GM18520 (cell line): ENCODE results near the gene ZNF394.

Source experiments
- ATAC-seq: cut with Tn5 transposase; IDR thresholded peaks from one replicate; pipeline ENCODE4 v1.9.1; 2021; ENCODE audit not compliant: unreplicated experiment

Gene ZNF394

GRCh38 chr7:99497766-99498545 is 2.1 kb downstream of the ZNF394 start:
- ATAC-seq, result no peak

- no peak for ATAC-seq
Measured at GRCh38 chr7:99493823-99494222, 6.3 kb downstream of the ZNF394 start.

GRCh38 chr7:99490878-99491277 is 9.2 kb downstream of the ZNF394 start:
- no peak for ATAC-seq

- no peak for ATAC-seq
Measured at GRCh38 chr7:99489235-99489634, 10.8 kb downstream of the ZNF394 start.

- ATAC-seq, result no peak
Measured at GRCh38 chr7:99485094-99485493, 15.0 kb downstream of the ZNF394 start.

GRCh38 chr7:99478464-99479440 is 21.3 kb downstream of the ZNF394 start:
- no peak for ATAC-seq

GRCh38 chr7:99476107-99476506 is 24.0 kb downstream of the ZNF394 start:
- no peak for ATAC-seq

- no peak for ATAC-seq
Measured at GRCh38 chr7:99473315-99473596, 26.8 kb downstream of the ZNF394 start.

- peak; percentile 90 for ATAC-seq
Measured at GRCh38 chr7:99472561-99473314, 27.3 kb downstream of the ZNF394 start, which contains the start of gene ZNF789. ZNF789 (plus strand) TSS chr7:99472890; CDS start chr7:99476457, 3,567 bp downstream.

GRCh38 chr7:99469381-99470065 is 30.6 kb downstream of the ZNF394 start:
- no peak for ATAC-seq

GRCh38 chr7:99468336-99468918 is 31.7 kb downstream of the ZNF394 start:
- ATAC-seq, result no peak

- no peak for ATAC-seq
Measured at GRCh38 chr7:99465421-99465768, 34.7 kb downstream of the ZNF394 start.

- ATAC-seq, result no peak
Measured at GRCh38 chr7:99461221-99461620, 38.9 kb downstream of the ZNF394 start.

GRCh38 chr7:99460651-99461050 is 39.4 kb downstream of the ZNF394 start:
- no peak for ATAC-seq

- no peak for ATAC-seq
Measured at GRCh38 chr7:99459087-99459486, 41.0 kb downstream of the ZNF394 start.

- ATAC-seq, result no peak
Measured at GRCh38 chr7:99457650-99458493, 42.2 kb downstream of the ZNF394 start.

- no peak for ATAC-seq
Measured at GRCh38 chr7:99457050-99457649, 42.9 kb downstream of the ZNF394 start.

GRCh38 chr7:99456288-99456687 is 43.8 kb downstream of the ZNF394 start:
- ATAC-seq, result no peak

GRCh38 chr7:99455874-99456273 is 44.2 kb downstream of the ZNF394 start:
- ATAC-seq, result no peak
